Eye (tissue), 1 donor: ENCODE results near the gene HOXB13.

Experiments used
- DNase-seq: peaks from one replicate; pipeline ENCODE4 v3.0.0-alpha.2; 2015

The HOXB13 gene

GRCh38 chr17:48728232-48729231, at the start of gene HOXB13:
HOXB13 (minus strand) TSS chr17:48728750; CDS start chr17:48728593, 157 bp downstream.
- DNase-seq, result peak; percentile 59

GRCh38 chr17:48776602-48777001, 48.1 kb upstream of the HOXB13 start:
- no peak for DNase-seq

GRCh38 chr17:48773245-48773644, 44.7 kb upstream of the HOXB13 start:
- no peak for DNase-seq

GRCh38 chr17:48770954-48771353, 42.4 kb upstream of the HOXB13 start:
- DNase-seq, result no peak

- DNase-seq, result no peak
These were observed 40.6 kb upstream of the HOXB13 start for GRCh38 chr17:48769009-48769675.

- DNase-seq, result no peak
These were observed 38.8 kb upstream of the HOXB13 start for GRCh38 chr17:48767263-48767774.

GRCh38 chr17:48761114-48761513, 32.6 kb upstream of the HOXB13 start:
- DNase-seq, result no peak

GRCh38 chr17:48760411-48760810, 31.9 kb upstream of the HOXB13 start:
- no peak for DNase-seq

- DNase-seq, result no peak
These were observed 30.7 kb upstream of the HOXB13 start for GRCh38 chr17:48759288-48759687.

- no peak for DNase-seq
These were observed 29.0 kb upstream of the HOXB13 start for GRCh38 chr17:48757524-48757961.

- no peak for DNase-seq
These were observed 28.3 kb upstream of the HOXB13 start for GRCh38 chr17:48756830-48757251.

GRCh38 chr17:48755356-48755755, 26.8 kb upstream of the HOXB13 start:
- no peak for DNase-seq

- DNase-seq, result no peak
These were observed 26.1 kb upstream of the HOXB13 start for GRCh38 chr17:48754500-48755261.

GRCh38 chr17:48753794-48754499, 25.4 kb upstream of the HOXB13 start:
- no peak for DNase-seq

GRCh38 chr17:48752399-48753288, 24.1 kb upstream of the HOXB13 start:
- no peak for DNase-seq

GRCh38 chr17:48751733-48752398, 23.3 kb upstream of the HOXB13 start:
- no peak for DNase-seq

GRCh38 chr17:48751172-48751571, 22.6 kb upstream of the HOXB13 start:
- DNase-seq, result no peak

- DNase-seq, result peak; percentile 23
These were observed 21.3 kb upstream of the HOXB13 start for GRCh38 chr17:48749621-48750553.
